ENCODE measurements around the gene OR6B3. TPM values are rescaled to one million over a fixed set of nuclear protein-coding genes. Genes with fewer than 3 reads are reported as not detected.

Gene OR6B3
- not detected for total RNA-seq
- not detected for polyA plus RNA-seq
- long read RNA-seq, donor 1 = 0 reads
- long read RNA-seq, donor 2 = 0 reads
- long read RNA-seq, donor 3 = 0 reads

- 45 to 47% methylated on average over 28 of the region's 28 CpGs for WGBS, 2 donors
- DNase-seq (no peak), ATAC-seq (no peak)
- H3K4me3 ChIP-seq = no peak within 1 kb of the TSS
- H3K36me3 ChIP-seq = no peaks in the 10 kb centered on the region
- no peaks in the 10 kb centered on the region for H3K9me3 ChIP-seq
- no peak within 1 kb of the TSS for H3K27ac ChIP-seq
- H3K4me1 ChIP-seq = no peaks in the 10 kb centered on the region
- intact Hi-C loops (cut with DNase I) = loop anchor here in 1 of 10 donors (1.0 kb wide), 1 partner anchor 32 kb away; no protein-coding TSS in a partner anchor
- TF ChIP-seq, protein P1, sequence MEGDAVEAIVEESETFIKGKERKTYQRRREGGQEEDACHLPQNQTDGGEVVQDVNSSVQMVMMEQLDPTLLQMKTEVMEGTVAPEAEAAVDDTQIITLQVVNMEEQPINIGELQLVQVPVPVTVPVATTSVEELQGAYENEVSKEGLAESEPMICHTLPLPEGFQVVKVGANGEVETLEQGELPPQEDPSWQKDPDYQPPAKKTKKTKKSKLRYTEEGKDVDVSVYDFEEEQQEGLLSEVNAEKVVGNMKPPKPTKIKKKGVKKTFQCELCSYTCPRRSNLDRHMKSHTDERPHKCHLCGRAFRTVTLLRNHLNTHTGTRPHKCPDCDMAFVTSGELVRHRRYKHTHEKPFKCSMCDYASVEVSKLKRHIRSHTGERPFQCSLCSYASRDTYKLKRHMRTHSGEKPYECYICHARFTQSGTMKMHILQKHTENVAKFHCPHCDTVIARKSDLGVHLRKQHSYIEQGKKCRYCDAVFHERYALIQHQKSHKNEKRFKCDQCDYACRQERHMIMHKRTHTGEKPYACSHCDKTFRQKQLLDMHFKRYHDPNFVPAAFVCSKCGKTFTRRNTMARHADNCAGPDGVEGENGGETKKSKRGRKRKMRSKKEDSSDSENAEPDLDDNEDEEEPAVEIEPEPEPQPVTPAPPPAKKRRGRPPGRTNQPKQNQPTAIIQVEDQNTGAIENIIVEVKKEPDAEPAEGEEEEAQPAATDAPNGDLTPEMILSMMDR (IDR thresholded peaks at IDR 0.05) = no peak
- peaks cover 0 to 92% (median 70%) of the 10 kb centered on the region in 7 donors for H3K27me3 ChIP-seq
Observed at GRCh38 chr2:240053173-240054155, at the start of gene OR6B3. Gene OR6B3, minus strand, starts transcription at chr2:240053521.

DNA sequence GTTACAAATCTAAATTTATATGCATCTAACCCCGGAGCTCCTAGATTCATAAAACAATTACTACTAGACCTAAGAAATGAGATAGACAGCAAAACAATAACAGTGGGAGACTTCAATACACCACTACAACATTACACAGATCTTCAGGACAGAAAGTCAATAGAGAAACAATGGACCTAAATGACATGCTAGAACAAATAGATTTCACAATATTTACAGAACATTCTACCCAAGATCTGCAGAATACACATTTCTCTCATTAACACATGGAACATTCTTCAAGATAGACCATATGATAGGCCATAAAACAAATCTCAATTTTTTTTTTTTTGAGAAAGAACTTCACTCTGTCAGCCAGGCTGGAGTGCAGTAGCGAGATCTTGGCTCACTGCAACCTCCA lies 45.0 kb upstream of the OR6B3 start:
- Histone ChIP-seq H3K4me3 (no peak overlapping the region), H3K4me1 (no peaks in the 10 kb centered on the region), H3K27ac (no peak overlapping the region), H3K27me3 (peaks cover 0 to 75% (median 56%) of the 10 kb centered on the region in 7 donors), H3K36me3 (no peaks in the 10 kb centered on the region), H3K9me3 (peaks cover 0 to 38% (median 0%) of the 10 kb centered on the region in 11 donors)
- intact Hi-C loops (cut with DNase I) = no loop called here
- TF ChIP-seq, protein P1 (IDR thresholded peaks at IDR 0.05) = no peak
- DNase-seq = no peak
- ATAC-seq = no peak
- 68 to 71% methylated on average over 2 of the region's 2 CpGs for WGBS, 2 donors

GRCh38 chr2:240095556-240096523 lies 42.5 kb upstream of the OR6B3 start:
- H3K27me3 ChIP-seq = peaks cover 0 to 80% (median 62%) of the 10 kb centered on the region in 7 donors
- TF ChIP-seq, protein P1 (IDR thresholded peaks at IDR 0.05) = no peak
- no peak for ATAC-seq

GRCh38 chr2:240089306-240089705 lies 36.0 kb upstream of the OR6B3 start:
- Histone ChIP-seq H3K9me3 (peaks cover 0 to 41% (median 16%) of the 10 kb centered on the region in 11 donors), H3K36me3 (no peaks in the 10 kb centered on the region), H3K4me1 (no peaks in the 10 kb centered on the region), H3K27ac (no peak overlapping the region), H3K27me3 (peaks cover 0 to 49% (median 35%) of the 10 kb centered on the region in 7 donors), H3K4me3 (no peak overlapping the region)
- TF ChIP-seq, protein P1 (IDR thresholded peaks at IDR 0.05) = no peak
- WGBS, 2 donors = 15 to 21% methylated on average over 5 of the region's 5 CpGs
- no peak for DNase-seq
- intact Hi-C loops (cut with DNase I) = no loop called here
- no peak for ATAC-seq

More at GRCh38 chr2:240095556-240096523, 42.5 kb upstream of the OR6B3 start:
- 3% methylated on average over 39 to 43 of the region's 43 CpGs for WGBS, 2 donors
- Histone ChIP-seq H3K27ac (no peak overlapping the region), H3K4me3 (no peak overlapping the region), H3K4me1 (no peaks in the 10 kb centered on the region), H3K36me3 (no peaks in the 10 kb centered on the region), H3K9me3 (peaks cover 0 to 46% (median 0%) of the 10 kb centered on the region in 11 donors)
- DNase-seq = no peak
- intact Hi-C loops (cut with DNase I) = no loop called here

All from heart right ventricle (tissue), 16 donors.